Measurements from ENCODE around the gene ACAA2.
"Not testable (repeated sequence)": the region's sequence is repeated elsewhere in the genome, so short reads cannot be mapped to it uniquely, and the experiment has no call there.

The ACAA2 gene

DNA sequence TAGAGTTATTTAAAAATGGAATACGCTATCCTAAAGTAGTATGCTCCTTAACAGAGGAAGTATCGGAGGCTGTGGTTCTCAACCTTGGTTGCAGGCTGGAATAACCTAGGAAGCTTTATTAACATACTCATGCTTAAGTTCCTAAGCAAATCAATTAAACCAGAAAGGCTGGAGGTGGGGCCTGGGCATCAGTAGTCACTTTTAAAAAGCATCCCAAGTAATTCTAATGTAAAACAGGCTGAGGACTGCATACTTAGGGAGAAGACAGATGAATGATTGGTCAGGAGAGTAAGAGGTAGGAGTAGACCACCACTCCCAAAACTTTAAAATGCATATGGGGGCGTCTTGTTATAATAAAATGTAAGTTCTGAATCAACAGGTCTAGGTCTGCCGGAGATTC is 15.3 kb downstream of the ACAA2 start:
- TF ChIP-seq, protein P1, sequence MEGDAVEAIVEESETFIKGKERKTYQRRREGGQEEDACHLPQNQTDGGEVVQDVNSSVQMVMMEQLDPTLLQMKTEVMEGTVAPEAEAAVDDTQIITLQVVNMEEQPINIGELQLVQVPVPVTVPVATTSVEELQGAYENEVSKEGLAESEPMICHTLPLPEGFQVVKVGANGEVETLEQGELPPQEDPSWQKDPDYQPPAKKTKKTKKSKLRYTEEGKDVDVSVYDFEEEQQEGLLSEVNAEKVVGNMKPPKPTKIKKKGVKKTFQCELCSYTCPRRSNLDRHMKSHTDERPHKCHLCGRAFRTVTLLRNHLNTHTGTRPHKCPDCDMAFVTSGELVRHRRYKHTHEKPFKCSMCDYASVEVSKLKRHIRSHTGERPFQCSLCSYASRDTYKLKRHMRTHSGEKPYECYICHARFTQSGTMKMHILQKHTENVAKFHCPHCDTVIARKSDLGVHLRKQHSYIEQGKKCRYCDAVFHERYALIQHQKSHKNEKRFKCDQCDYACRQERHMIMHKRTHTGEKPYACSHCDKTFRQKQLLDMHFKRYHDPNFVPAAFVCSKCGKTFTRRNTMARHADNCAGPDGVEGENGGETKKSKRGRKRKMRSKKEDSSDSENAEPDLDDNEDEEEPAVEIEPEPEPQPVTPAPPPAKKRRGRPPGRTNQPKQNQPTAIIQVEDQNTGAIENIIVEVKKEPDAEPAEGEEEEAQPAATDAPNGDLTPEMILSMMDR (IDR thresholded peaks at IDR 0.05; ENCODE audit: low read depth, low read length, missing control alignments): no peak
- no peak for DNase-seq (ENCODE audit: extremely low read depth, low read depth)
- H3K4me3 ChIP-seq (replicated peaks; ENCODE audit: low read depth, low read length): no peak overlapping the region

DNA sequence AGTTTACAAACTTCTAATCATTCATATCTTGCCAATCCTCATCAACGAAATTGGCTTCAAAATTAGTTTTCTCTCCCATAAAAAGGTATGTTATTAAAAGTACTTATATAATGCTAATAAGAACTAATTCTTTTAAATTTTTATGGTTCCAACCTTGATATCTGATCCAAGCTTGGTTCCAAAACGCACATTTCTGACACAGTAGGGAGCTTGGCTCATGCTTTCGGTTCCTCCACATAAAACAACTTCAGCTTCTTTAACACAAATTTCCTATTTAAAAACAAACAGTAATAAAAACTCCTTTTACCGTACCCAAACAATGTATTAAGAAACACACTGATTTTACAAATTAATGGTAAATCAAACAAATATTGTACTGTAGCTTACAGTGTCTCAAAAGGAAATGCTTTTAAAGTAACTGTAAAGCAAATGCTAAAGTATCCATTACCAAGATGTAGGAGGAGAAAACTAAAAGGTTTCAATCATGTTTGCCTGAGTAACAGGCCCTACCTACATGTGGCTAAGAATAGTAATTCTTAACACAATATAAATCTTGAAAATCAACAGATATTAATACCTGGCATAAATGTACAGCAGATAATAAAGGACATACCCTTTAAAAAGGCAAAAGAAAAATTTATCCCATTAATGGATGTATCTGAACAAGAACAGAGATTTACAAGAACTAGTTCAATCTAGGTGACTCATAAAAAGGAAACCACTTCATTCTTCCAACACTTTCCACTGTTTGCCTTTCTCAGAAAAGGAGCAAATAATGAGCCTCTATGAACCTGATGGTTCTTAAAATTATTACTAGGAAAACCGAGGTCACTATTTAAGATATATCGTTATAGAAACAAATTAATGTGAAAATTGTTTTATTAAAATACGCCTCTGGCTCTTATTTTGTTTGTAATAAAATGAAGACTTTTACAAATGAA is 17.5 kb downstream of the ACAA2 start:
- no peak for DNase-seq (ENCODE audit: extremely low read depth, low read depth)
- TF ChIP-seq, protein P1 (IDR thresholded peaks at IDR 0.05; ENCODE audit: low read depth, low read length, missing control alignments): no peak
- no peak overlapping the region for H3K4me3 ChIP-seq (replicated peaks; ENCODE audit: low read depth, low read length)

DNA sequence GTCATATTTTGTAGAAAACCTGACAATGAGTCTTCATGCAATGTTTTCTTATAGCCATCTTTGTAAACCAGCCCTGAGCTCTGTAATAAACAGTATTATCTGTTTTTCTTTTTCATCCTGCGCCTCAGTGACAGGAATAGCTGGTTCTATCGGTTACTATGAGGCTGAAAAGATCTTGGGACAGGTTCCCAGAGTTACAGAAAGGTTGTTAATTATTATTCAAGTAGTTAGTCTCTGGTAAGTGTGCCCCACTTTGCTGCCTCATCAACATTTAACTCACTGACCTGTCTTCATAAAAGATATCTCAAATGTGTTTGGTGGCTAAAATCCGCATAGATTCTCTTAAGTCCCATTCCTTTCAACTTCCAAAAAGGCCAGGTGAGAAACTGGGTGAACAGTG is 18.6 kb downstream of the ACAA2 start:
- no peak for DNase-seq (ENCODE audit: extremely low read depth, low read depth)
- H3K4me3 ChIP-seq (replicated peaks; ENCODE audit: low read depth, low read length): no peak overlapping the region
- TF ChIP-seq, protein P1 (IDR thresholded peaks at IDR 0.05; ENCODE audit: low read depth, low read length, missing control alignments): no peak

DNA sequence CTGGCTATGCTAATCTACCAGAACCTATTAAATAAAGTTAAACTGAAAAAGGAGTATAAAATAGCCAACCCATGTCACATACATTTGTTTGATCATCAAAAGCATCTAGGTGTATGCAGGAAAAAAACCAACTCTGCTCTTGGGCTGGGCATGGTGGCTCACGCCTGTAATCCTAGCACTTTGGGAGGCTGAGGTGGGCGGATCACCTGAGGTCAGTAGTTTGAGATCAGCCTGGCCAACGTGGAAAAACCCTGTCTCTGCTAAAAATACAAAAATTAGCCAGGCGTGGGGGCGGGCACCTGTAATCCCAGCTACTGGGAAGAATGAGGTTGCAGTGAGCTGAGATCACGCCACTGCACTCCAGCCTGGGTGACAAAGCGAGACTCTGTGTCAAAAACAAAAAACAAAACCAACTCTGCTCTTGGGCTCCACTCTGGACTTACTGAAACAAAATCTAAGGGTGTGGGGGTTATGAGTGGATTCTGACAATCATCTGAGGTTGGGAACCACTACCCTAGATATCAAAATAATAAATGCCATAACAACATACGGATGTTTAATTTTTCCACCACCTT is 23.7 kb downstream of the ACAA2 start:
- DNase-seq (ENCODE audit: extremely low read depth, low read depth); H3K4me3 ChIP-seq (replicated peaks; ENCODE audit: low read depth, low read length): not testable (repeated sequence)

DNA sequence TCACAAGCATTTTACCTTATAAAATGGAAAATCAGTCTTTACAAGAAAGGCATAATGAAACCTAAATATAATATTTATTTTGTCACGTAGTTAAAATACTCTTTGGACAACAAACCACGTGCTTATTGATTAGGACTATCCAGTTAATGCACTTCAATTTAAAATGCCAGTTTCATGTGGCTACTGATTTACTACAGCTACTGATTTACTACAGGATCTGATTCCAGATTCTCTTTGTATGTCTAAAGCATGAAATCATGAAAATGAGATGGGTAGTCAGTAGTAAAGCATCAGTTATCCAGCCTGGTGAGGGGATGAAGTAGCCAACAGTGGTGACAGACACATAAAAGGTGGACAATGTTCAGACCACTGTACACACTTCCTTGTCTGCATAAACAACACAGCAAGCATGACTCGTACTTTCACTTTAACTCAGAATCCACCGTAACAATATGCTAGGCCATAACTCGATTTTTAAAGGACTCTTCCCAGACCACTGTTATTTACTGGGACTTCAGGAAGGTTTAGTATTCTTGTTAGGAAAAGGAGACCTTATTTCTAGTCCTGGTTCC is 24.9 kb downstream of the ACAA2 start:
- TF ChIP-seq, protein P1 (IDR thresholded peaks at IDR 0.05; ENCODE audit: low read depth, low read length, missing control alignments): no peak
- DNase-seq (ENCODE audit: extremely low read depth, low read depth): no peak
- H3K4me3 ChIP-seq (replicated peaks; ENCODE audit: low read depth, low read length): no peak overlapping the region

DNA sequence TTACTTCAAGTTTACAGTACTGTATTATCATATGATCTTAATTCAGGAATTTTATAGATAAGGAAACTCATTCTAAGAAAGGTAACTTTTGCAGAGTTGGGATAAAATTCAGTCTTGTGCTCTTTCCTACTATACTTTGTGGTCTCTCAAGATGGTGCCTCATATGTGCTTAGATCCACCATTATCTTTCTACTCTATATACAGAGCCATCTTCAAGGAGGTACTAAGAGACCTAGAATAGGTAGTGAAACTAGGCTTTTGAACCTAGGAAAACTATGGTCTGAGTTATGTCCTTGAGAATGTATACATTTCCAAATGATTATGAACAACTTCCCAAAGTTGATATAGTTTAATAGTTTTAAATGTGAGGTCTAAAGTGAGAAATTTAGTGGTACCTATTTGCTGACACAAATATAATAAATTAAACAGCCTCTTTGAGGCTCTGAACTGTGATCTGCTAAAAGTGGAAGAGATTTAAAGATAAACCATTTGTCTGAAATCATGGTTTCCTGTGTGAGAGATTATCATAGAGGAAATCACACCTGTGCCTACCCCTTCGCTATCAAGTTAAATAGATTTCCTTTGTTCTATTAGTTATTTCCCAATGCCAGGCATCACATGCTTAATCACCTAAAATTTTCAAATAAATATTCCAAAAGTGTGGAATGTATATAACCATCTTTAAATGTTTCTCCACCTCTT is 27.2 kb downstream of the ACAA2 start:
- no peak for DNase-seq (ENCODE audit: extremely low read depth, low read depth)
- TF ChIP-seq, protein P1 (IDR thresholded peaks at IDR 0.05; ENCODE audit: low read depth, low read length, missing control alignments): no peak
- no peak overlapping the region for H3K4me3 ChIP-seq (replicated peaks; ENCODE audit: low read depth, low read length)

Data from HFF-Myc (cell line).